ENCODE measurements around the gene SLC6A6.

The SLC6A6 gene

DNA sequence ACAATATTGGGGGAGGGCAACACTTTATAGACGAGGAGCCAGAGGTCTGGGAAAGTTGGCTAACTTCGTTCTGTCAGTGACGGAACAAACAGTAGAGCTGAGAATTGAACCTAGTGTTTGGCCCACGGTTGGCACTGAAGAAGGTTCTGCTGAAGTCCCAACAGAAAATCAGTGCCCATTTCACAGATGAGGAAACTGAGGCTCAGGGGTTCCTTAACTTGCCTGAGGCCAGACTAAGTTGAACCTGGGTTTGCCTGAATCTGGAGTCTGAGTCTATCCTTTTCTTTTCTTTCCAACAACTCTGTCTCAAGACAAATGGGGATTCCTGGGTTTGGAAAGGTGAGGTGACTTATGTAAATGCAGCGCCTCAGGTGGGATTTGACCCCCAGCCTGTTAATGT is 55.1 kb downstream of the SLC6A6 start:
- no peak overlapping the region for H3K27ac ChIP-seq
- no peaks in the 10 kb centered on the region for H3K27me3 ChIP-seq (ENCODE audit: control insufficient read depth, insufficient read depth, low read length)
- no peaks in the 10 kb centered on the region for H3K36me3 ChIP-seq (ENCODE audit: control insufficient read depth, insufficient read depth, low read length)
- H3K4me3 ChIP-seq (ENCODE audit: low read depth, low read length): no peak overlapping the region
- TF ChIP-seq, protein P1, sequence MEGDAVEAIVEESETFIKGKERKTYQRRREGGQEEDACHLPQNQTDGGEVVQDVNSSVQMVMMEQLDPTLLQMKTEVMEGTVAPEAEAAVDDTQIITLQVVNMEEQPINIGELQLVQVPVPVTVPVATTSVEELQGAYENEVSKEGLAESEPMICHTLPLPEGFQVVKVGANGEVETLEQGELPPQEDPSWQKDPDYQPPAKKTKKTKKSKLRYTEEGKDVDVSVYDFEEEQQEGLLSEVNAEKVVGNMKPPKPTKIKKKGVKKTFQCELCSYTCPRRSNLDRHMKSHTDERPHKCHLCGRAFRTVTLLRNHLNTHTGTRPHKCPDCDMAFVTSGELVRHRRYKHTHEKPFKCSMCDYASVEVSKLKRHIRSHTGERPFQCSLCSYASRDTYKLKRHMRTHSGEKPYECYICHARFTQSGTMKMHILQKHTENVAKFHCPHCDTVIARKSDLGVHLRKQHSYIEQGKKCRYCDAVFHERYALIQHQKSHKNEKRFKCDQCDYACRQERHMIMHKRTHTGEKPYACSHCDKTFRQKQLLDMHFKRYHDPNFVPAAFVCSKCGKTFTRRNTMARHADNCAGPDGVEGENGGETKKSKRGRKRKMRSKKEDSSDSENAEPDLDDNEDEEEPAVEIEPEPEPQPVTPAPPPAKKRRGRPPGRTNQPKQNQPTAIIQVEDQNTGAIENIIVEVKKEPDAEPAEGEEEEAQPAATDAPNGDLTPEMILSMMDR (IDR thresholded peaks at IDR 0.05): no peak
- H3K79me2 ChIP-seq: no peaks in the 10 kb centered on the region
- no peaks in the 10 kb centered on the region for H3K4me1 ChIP-seq
- no peak overlapping the region for H2AFZ ChIP-seq
- H3K4me2 ChIP-seq (ENCODE audit: low read length): no peak overlapping the region
- no peaks in the 10 kb centered on the region for H3K9me3 ChIP-seq (ENCODE audit: control insufficient read depth, low read length)
- H3K9ac ChIP-seq: no peak overlapping the region

DNA sequence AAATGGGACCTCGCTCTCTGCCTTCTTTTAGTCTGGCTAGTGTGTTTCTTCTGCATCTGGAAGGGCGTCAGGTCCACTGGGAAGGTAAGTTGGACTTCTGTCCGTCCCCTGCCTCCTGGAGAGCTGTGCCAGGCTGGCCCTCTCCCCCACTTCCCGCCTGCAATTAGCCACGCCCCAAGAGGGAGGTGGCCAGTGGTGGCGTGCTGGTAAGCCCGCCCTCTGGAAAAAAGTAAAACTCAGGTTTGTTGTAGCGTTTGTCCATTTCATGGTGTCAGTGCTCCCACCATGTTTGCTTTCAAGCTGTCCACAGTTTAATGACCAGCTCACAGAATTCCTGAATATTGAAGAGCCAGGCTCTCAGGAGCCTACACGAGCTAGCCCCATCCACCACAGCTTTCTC is 55.6 kb downstream of the SLC6A6 start:
- Histone ChIP-seq H3K36me3 (ENCODE audit: control insufficient read depth, insufficient read depth, low read length) (no peaks in the 10 kb centered on the region), H3K9me3 (ENCODE audit: control insufficient read depth, low read length) (no peaks in the 10 kb centered on the region), H2AFZ (no peak overlapping the region), H3K4me1 (no peaks in the 10 kb centered on the region), H3K4me3 (ENCODE audit: low read depth, low read length) (no peak overlapping the region), H3K79me2 (no peaks in the 10 kb centered on the region), H3K27ac (no peak overlapping the region), H3K9ac (no peak overlapping the region), H3K27me3 (ENCODE audit: control insufficient read depth, insufficient read depth, low read length) (no peaks in the 10 kb centered on the region), H3K4me2 (ENCODE audit: low read length) (no peak overlapping the region)
- TF ChIP-seq, protein P1 (IDR thresholded peaks at IDR 0.05): no peak

DNA sequence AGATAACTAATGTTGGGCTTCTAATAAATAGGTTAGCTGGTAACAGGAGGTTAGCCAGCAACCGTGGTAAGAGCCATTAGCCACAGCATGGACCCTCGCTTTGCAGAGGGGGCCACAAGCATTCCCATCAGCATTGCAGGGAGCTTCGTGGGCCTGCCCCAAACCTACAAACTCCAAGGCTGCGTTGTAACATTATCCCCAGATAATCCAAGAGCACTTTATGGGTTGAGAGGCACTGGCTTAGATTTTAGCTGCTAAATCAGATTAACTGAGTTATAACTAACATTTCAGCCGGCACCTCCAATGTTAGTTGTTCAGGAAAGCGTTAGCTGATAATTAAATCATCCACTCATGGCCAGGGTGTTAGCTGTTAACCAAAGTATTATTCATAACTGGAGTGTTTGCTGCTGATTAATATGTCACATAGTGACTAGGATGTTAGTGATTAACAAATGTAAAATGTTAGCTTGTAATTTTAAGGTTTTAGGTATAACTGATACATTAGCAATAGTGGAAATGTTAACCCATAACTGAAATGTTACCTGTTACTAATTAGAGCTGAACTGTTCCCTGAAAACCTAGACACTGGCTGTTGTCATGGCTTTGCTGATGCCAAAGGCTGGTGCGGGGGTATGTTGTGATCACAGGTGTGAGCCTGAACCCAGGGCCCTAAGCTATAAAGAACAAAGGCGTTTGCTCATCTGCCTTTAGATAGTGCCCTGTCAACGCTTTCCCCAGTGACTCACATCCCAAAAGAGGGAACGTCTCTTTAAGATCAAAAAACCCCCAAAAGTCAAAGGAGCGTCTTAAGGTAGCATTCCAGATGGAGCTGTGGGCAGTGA is 56.2 kb downstream of the SLC6A6 start:
- H3K36me3 ChIP-seq (ENCODE audit: control insufficient read depth, insufficient read depth, low read length): no peaks in the 10 kb centered on the region
- no peaks in the 10 kb centered on the region for H3K9me3 ChIP-seq (ENCODE audit: control insufficient read depth, low read length)
- no peak overlapping the region for H3K4me2 ChIP-seq (ENCODE audit: low read length)
- no peaks in the 10 kb centered on the region for H3K27me3 ChIP-seq (ENCODE audit: control insufficient read depth, insufficient read depth, low read length)
- no peak overlapping the region for H2AFZ ChIP-seq
- H3K9ac ChIP-seq: no peak overlapping the region
- TF ChIP-seq, protein P1 (IDR thresholded peaks at IDR 0.05): no peak
- H3K79me2 ChIP-seq: no peaks in the 10 kb centered on the region
- no peaks in the 10 kb centered on the region for H3K4me1 ChIP-seq
- H3K4me3 ChIP-seq (ENCODE audit: low read depth, low read length): no peak overlapping the region
- no peak overlapping the region for H3K27ac ChIP-seq

DNA sequence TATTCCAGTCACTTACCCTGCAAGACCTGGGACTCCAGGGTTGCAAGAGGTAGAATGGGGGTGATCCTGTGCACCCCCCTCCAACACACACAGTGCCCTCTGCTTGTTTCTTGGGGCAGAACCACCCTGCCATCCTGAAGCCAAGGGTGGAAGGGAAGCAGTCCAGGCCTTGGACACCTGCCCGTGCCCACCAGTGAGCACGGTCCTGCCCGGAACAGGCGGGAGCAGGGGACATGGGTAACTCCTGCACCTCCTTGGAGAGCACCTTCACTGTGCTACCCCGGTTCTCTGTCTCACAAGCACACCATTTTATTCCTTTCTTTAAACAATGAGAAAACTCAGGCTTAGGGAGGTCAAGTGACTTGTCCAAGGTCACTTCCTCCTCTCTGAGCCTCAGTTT is 57.0 kb downstream of the SLC6A6 start:
- Histone ChIP-seq H3K4me1 (no peaks in the 10 kb centered on the region), H3K4me2 (ENCODE audit: low read length) (no peak overlapping the region), H2AFZ (no peak overlapping the region), H3K9ac (no peak overlapping the region), H3K27ac (no peak overlapping the region), H3K79me2 (no peaks in the 10 kb centered on the region), H3K9me3 (ENCODE audit: control insufficient read depth, low read length) (no peaks in the 10 kb centered on the region), H3K36me3 (ENCODE audit: control insufficient read depth, insufficient read depth, low read length) (no peaks in the 10 kb centered on the region), H3K27me3 (ENCODE audit: control insufficient read depth, insufficient read depth, low read length) (no peaks in the 10 kb centered on the region), H3K4me3 (ENCODE audit: low read depth, low read length) (no peak overlapping the region)
- TF ChIP-seq, protein P1 (IDR thresholded peaks at IDR 0.05): no peak

DNA sequence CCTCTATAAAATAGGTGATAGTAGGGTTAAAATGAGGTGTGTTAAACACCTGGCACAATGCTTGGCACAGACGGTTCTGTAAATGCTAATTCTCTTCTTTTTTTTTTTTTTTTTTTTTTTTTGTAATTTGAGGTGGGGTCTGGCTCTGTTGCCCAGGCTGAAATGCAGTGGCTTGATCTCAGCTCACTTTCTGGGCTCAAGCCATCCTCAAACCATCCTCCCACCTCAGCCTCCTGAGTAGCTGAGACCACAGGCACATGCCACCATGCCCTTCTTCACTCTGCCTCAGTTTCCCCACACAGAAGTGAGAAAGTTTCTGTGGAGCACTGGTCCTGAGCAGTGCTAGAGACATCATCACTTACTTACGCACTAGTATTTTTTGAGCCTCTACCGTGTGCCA is 57.4 kb downstream of the SLC6A6 start:
- H2AFZ ChIP-seq: no peak overlapping the region
- no peaks in the 10 kb centered on the region for H3K27me3 ChIP-seq (ENCODE audit: control insufficient read depth, insufficient read depth, low read length)
- TF ChIP-seq, protein P1 (IDR thresholded peaks at IDR 0.05): no peak
- H3K4me1 ChIP-seq: no peaks in the 10 kb centered on the region
- H3K4me3 ChIP-seq (ENCODE audit: low read depth, low read length): no peak overlapping the region
- H3K9ac ChIP-seq: no peak overlapping the region
- no peaks in the 10 kb centered on the region for H3K9me3 ChIP-seq (ENCODE audit: control insufficient read depth, low read length)
- H3K36me3 ChIP-seq (ENCODE audit: control insufficient read depth, insufficient read depth, low read length): no peaks in the 10 kb centered on the region
- no peak overlapping the region for H3K27ac ChIP-seq
- H3K4me2 ChIP-seq (ENCODE audit: low read length): no peak overlapping the region
- no peaks in the 10 kb centered on the region for H3K79me2 ChIP-seq
